HCT116 (cell line): ENCODE measurements around the gene HOXA13. TPM values are rescaled to one million over a fixed set of nuclear protein-coding genes. Genes with fewer than 3 reads are reported as not detected.

Experiments
- ATAC-seq: fragments of 200-7000 bp; cut with Tn5 transposase; 2 replicates; pipeline ENCODE4 v1.9.1; 2020; ENCODE audit warnings: mild to moderate bottlenecking, moderate library complexity
- BruUV-seq: library from RNA; stranded (reverse); fragments of 400-500 nt; replicated peaks from 2 replicates; lab custom pipeline; 2021; lab: Mats Ljungman, UMichigan
- CTCF ChIA-PET: fragments of 300-600 bp; sonication (Branson Sonifier 250); formaldehyde crosslinking; loops from one replicate; lab custom pipeline; 2021; ENCODE audit warnings: antibody characterized with exemption; lab: Charles Lee
- POLR2A ChIA-PET: fragments of 300-600, 350-600 bp; sonication (Branson Sonifier 250); formaldehyde crosslinking; loops from one replicate; lab custom pipeline; 2021; ENCODE audit warnings: antibody characterized with exemption; lab: Charles Lee
- RAD21 ChIA-PET, 2 experiments: fragments of 300-600 bp; sonication (Branson Sonifier 250); formaldehyde crosslinking; loops; one replicate each; lab custom pipeline; 2023; ENCODE audit warnings: low total read pairs in 2 of 2; ENCODE audit not compliant: uncharacterized antibody in 2 of 2, unreplicated experiment in 2 of 2, low non-redundant PET in 1 of 2; lab: Charles Lee
- DNase-seq: peaks from one replicate; pipeline ENCODE4 v3.0.0-alpha.2; 2010; ENCODE audit warnings: low read depth, low spot score
- H2AFZ ChIP-seq: fragments of 200-600 bp; shearing (Covaris generic), sonication (generic); 2 replicates; pipeline ENCODE4 v1.6.1; 2017; ENCODE audit warnings: low read depth, mixed run types, mixed read lengths, antibody characterized with exemption, low read length; ENCODE audit not compliant: poor library complexity, severe bottlenecking
- H3K27ac ChIP-seq: 2 replicates; pipeline ENCODE4 v1.5.1; 2012; ENCODE audit warnings: low read depth, low read length
- H3K27me3 ChIP-seq: fragments of 200-600 bp; sonication (generic); 2 replicates; pipeline ENCODE4 v1.6.1; 2016; ENCODE audit warnings: mixed run types, low read length, mixed read lengths; ENCODE audit not compliant: insufficient read depth
- H3K36me3 ChIP-seq, 2 experiments: fragments of 200-500 bp in 1 of 2; fragments of 200-600 bp in 1 of 2; sonication (Bioruptor generic) in 1 of 2; sonication (generic) in 1 of 2; 2 replicates each; pipeline versions ENCODE4 v1.5.1 to v1.6.1; 2014 to 2016; ENCODE audit warnings: low read length in 2 of 2, inconsistent platforms in 1 of 2, mixed read lengths in 1 of 2, mixed run types in 1 of 2; ENCODE audit not compliant: insufficient read depth in 2 of 2, control insufficient read depth in 1 of 2
- H3K4me1 ChIP-seq, 2 experiments: fragments of 200-600 bp in 1 of 2; sonication (generic) in 1 of 2; 2 replicates each; pipeline versions ENCODE4 v1.5.1 to v1.6.1; 2012 to 2017; ENCODE audit warnings: low read length in 2 of 2, inconsistent platforms in 1 of 2, mild to moderate bottlenecking in 1 of 2, mixed read lengths in 1 of 2, mixed run types in 1 of 2, moderate library complexity in 1 of 2; ENCODE audit not compliant: insufficient read depth in 2 of 2, control insufficient read depth in 1 of 2
- H3K4me2 ChIP-seq: fragments of 200-600 bp; sonication (generic); 2 replicates; pipeline ENCODE4 v1.6.1; 2017; ENCODE audit warnings: mixed run types, low read length, mixed read lengths
- H3K4me3 ChIP-seq, 2 experiments: fragments of 200-600 bp in 1 of 2; sonication (generic) in 1 of 2; replicated peaks in 1 of 2; 2 replicates each; pipeline ENCODE4 v1.5.1; 2011 to 2016; ENCODE audit warnings: low read length in 2 of 2, control low read depth in 1 of 2, low read depth in 1 of 2, mild to moderate bottlenecking in 1 of 2, mixed read lengths in 1 of 2, mixed run types in 1 of 2
- H3K79me2 ChIP-seq: fragments of 200-600 bp; sonication (generic); 2 replicates; pipeline ENCODE4 v1.6.1; 2017; ENCODE audit warnings: mild to moderate bottlenecking, mixed run types, low read length, moderate library complexity, mixed read lengths; ENCODE audit not compliant: insufficient read depth
- H3K9ac ChIP-seq: fragments of 200-600 bp; sonication (generic); 2 replicates; pipeline ENCODE4 v1.6.1; 2016; ENCODE audit warnings: low read length, mixed read lengths
- H3K9me2 ChIP-seq: fragments of 200-600 bp; sonication (generic), shearing (Covaris generic); 2 replicates; pipeline ENCODE4 v1.6.1; 2017; ENCODE audit warnings: mixed run types, mild to moderate bottlenecking, moderate library complexity; ENCODE audit not compliant: insufficient read depth
- H3K9me3 ChIP-seq, 2 experiments: fragments of 200-500 bp in 1 of 2; fragments of 200-600 bp in 1 of 2; sonication (Bioruptor generic) in 1 of 2; sonication (generic) in 1 of 2; 2 replicates each; pipeline ENCODE4 v1.6.1; 2014 to 2017; ENCODE audit warnings: low read length in 2 of 2, mixed read lengths in 2 of 2, inconsistent platforms in 1 of 2, low read depth in 1 of 2, mild to moderate bottlenecking in 1 of 2, mixed run types in 1 of 2, moderate library complexity in 1 of 2; ENCODE audit not compliant: control insufficient read depth in 1 of 2, insufficient read depth in 1 of 2
- H4K20me1 ChIP-seq: fragments of 200-600 bp; sonication (generic), shearing (Covaris generic); 2 replicates; pipeline ENCODE4 v1.6.1; 2017; ENCODE audit warnings: mixed run types, mild to moderate bottlenecking, moderate library complexity; ENCODE audit not compliant: insufficient read depth
- CBX3 ChIP-seq: IDR thresholded peaks from 2 replicates; pipeline ENCODE4 v1.6.1; 2012; ENCODE audit warnings: low read depth
- CEBPB ChIP-seq: IDR thresholded peaks from 2 replicates; pipeline ENCODE4 v1.6.1; 2012; ENCODE audit warnings: low read depth
- EGR1 ChIP-seq: IDR thresholded peaks from 2 replicates; pipeline ENCODE4 v1.6.1; 2012; ENCODE audit warnings: low read depth
- ELF1 ChIP-seq: IDR thresholded peaks from 2 replicates; pipeline ENCODE4 v1.6.1; 2012; ENCODE audit warnings: low read depth, borderline replicate concordance
- EZH2 ChIP-seq: fragments of 200-600 bp; sonication (generic); IDR thresholded peaks from 2 replicates; pipeline ENCODE4 v1.6.1; 2017; ENCODE audit warnings: antibody characterized with exemption, mixed run types
- EZH2phosphoT487 ChIP-seq: fragments of 200-600 bp; IDR thresholded peaks from 2 replicates; pipeline ENCODE4 v1.6.1; 2018; ENCODE audit warnings: antibody characterized with exemption, borderline replicate concordance
- JUND ChIP-seq: IDR thresholded peaks from 2 replicates; pipeline ENCODE4 v1.6.1; 2012
- POLR2A ChIP-seq: IDR thresholded peaks from 2 replicates; pipeline ENCODE4 v1.7.0; 2011; ENCODE audit warnings: borderline replicate concordance; ENCODE audit not compliant: insufficient read depth, insufficient read length; ENCODE audit errors: extremely low read depth
- POLR2AphosphoS5 ChIP-seq: IDR thresholded peaks from 2 replicates; pipeline ENCODE4 v1.6.1; 2011; ENCODE audit warnings: mild to moderate bottlenecking, low read depth, low read length, moderate library complexity
- SIN3A ChIP-seq: IDR thresholded peaks from 2 replicates; pipeline ENCODE4 v1.6.1; 2012; ENCODE audit warnings: low read depth
- SP1 ChIP-seq: IDR thresholded peaks from 2 replicates; pipeline ENCODE4 v1.6.1; 2012; ENCODE audit warnings: low read depth
- SRF ChIP-seq: IDR thresholded peaks from 2 replicates; pipeline ENCODE4 v1.6.1; 2012; ENCODE audit warnings: low read depth
- TCF7L2 ChIP-seq: IDR thresholded peaks from 2 replicates; pipeline ENCODE4 v1.7.0; 2011; ENCODE audit warnings: borderline replicate concordance, inconsistent platforms; ENCODE audit not compliant: insufficient read depth, insufficient read length; ENCODE audit errors: extremely low read depth
- YY1 ChIP-seq: IDR thresholded peaks from 2 replicates; pipeline ENCODE4 v1.6.1; 2011; ENCODE audit warnings: low read length, low read depth, moderate library complexity, mild to moderate bottlenecking; ENCODE audit not compliant: insufficient replicate concordance; ENCODE audit errors: extremely low read depth
- ZFX ChIP-seq: fragments of 450-650 bp; IDR thresholded peaks from 2 replicates; pipeline ENCODE4 v1.6.1; 2017
- ZNF274 ChIP-seq: fragments of 200-500 bp; sonication (Bioruptor generic); IDR thresholded peaks from 2 replicates; pipeline ENCODE4 v1.6.1; 2014; ENCODE audit warnings: mild to moderate bottlenecking, low read depth, low read length, inconsistent platforms
- intact Hi-C: fragments of 100-400 bp; cut with micrococcal nuclease; formaldehyde crosslinking; loops from 2 replicates; pipeline ENCODE4 v1.10.0; 2022
- total RNA-seq: library from RNA; stranded (reverse); gene quantifications from one replicate; pipeline ENCODE4 v1.2.1, GENCODE V29; 2021; ENCODE audit not compliant: unreplicated experiment
- TF ChIP-seq, protein P1 (sequence below): IDR thresholded peaks from 2 replicates; pipeline ENCODE4 v1.6.1; 2012
- TF ChIP-seq, protein P2 (sequence below): IDR thresholded peaks from 2 replicates; pipeline ENCODE4 v1.6.1; 2011; ENCODE audit warnings: mild to moderate bottlenecking, low read length, moderate library complexity; ENCODE audit not compliant: insufficient replicate concordance; ENCODE audit errors: extremely low read depth
- TF ChIP-seq, protein P3 (sequence below): IDR thresholded peaks from 2 replicates; pipeline ENCODE4 v1.6.1; 2012

Gene HOXA13
- total RNA-seq, 1 experiment from 2014 or later, result 3.6 TPM

- H3K27me3 ChIP-seq, result no peaks in the 10 kb centered on the region
- H3K4me2 ChIP-seq, result no peak overlapping the region
- no peaks in the 10 kb centered on the region for H3K79me2 ChIP-seq
- RAD21 ChIA-PET, result no interaction called here
- DNase-seq, result no peak
- no peaks in the 10 kb centered on the region for H3K36me3 ChIP-seq
- intact Hi-C loops, result no loop called here
- TF ChIP-seq CEBPB, result no peak
- TF ChIP-seq, all 23 proteins: peak for 0
- Histone ChIP-seq H3K9me2 (no peaks in the 10 kb centered on the region), H3K9me3 (no peaks in the 10 kb centered on the region), H3K27ac (no peak overlapping the region), H4K20me1 (no peaks in the 10 kb centered on the region), H3K9ac (no peak overlapping the region), H3K4me3 (no peak overlapping the region), H3K4me1 (no peaks in the 10 kb centered on the region), H2AFZ (no peak overlapping the region)
- no peak for ATAC-seq
- POLR2A ChIA-PET, result no interaction called here
- CTCF ChIA-PET, result no interaction called here
- BruUV-seq, result no TSS peak
Measured at GRCh38 chr7:27220440-27220955, 20.6 kb upstream of the HOXA13 start.

DNA sequence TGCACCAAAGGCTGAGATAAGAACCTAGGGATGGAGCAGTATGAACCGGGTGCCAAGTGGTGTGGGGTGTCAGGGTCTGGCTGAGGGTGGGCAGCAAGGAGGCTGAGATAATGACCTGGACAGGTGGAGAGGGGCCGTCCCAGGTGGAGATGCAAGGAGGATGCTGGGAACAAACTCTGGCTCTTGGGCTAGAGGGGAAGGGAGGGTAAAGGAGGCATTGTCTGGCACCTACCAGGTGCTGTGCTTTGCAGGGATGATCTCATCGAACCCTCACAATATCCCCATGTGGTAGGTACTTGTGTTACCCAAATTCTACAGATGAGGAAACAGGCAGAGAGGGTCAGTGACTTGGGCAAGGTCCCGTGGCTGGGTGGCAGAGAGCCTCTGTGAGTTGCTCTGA is 19.9 kb upstream of the HOXA13 start:
- Histone ChIP-seq H3K4me1 (no peaks in the 10 kb centered on the region), H3K36me3 (no peaks in the 10 kb centered on the region), H2AFZ (no peak overlapping the region), H3K9ac (no peak overlapping the region), H3K4me3 (no peak overlapping the region), H3K27me3 (no peaks in the 10 kb centered on the region), H3K4me2 (no peak overlapping the region), H3K9me2 (no peaks in the 10 kb centered on the region), H3K27ac (no peak overlapping the region), H3K79me2 (no peaks in the 10 kb centered on the region), H3K9me3 (no peaks in the 10 kb centered on the region), H4K20me1 (no peaks in the 10 kb centered on the region)
- intact Hi-C loops, result no loop called here
- ATAC-seq, result no peak
- POLR2A ChIA-PET, result no interaction called here
- CTCF ChIA-PET, result no interaction called here
- no peak for DNase-seq
- BruUV-seq, result no TSS peak
- RAD21 ChIA-PET, result no interaction called here
- TF ChIP-seq, protein P1, sequence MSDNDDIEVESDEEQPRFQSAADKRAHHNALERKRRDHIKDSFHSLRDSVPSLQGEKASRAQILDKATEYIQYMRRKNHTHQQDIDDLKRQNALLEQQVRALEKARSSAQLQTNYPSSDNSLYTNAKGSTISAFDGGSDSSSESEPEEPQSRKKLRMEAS, result no peak
- TF ChIP-seq SRF, result no peak
- no peak for TF ChIP-seq EGR1
- no peak for TF ChIP-seq CEBPB
- no peak for TF ChIP-seq SIN3A
- no peak for TF ChIP-seq ZNF274
- no peak for TF ChIP-seq EZH2phosphoT487
- no peak for TF ChIP-seq YY1
- no peak for TF ChIP-seq ELF1
- no peak for TF ChIP-seq JUND
- no peak for TF ChIP-seq POLR2AphosphoS5
- TF ChIP-seq TCF7L2, result no peak
- TF ChIP-seq, protein P2, sequence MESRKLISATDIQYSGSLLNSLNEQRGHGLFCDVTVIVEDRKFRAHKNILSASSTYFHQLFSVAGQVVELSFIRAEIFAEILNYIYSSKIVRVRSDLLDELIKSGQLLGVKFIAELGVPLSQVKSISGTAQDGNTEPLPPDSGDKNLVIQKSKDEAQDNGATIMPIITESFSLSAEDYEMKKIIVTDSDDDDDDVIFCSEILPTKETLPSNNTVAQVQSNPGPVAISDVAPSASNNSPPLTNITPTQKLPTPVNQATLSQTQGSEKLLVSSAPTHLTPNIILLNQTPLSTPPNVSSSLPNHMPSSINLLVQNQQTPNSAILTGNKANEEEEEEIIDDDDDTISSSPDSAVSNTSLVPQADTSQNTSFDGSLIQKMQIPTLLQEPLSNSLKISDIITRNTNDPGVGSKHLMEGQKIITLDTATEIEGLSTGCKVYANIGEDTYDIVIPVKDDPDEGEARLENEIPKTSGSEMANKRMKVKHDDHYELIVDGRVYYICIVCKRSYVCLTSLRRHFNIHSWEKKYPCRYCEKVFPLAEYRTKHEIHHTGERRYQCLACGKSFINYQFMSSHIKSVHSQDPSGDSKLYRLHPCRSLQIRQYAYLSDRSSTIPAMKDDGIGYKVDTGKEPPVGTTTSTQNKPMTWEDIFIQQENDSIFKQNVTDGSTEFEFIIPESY, result no peak
- no peak for TF ChIP-seq ZFX
- no peak for TF ChIP-seq CBX3
- TF ChIP-seq SP1, result no peak
- no peak for TF ChIP-seq POLR2A
- TF ChIP-seq EZH2, result no peak
- TF ChIP-seq, protein P3, sequence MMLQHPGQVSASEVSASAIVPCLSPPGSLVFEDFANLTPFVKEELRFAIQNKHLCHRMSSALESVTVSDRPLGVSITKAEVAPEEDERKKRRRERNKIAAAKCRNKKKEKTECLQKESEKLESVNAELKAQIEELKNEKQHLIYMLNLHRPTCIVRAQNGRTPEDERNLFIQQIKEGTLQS, result no peak
